ENCODE data around the gene MT1B.
"Not testable (repeated sequence)": the region's sequence is repeated elsewhere in the genome, so short reads cannot be mapped to it uniquely, and the experiment has no call there.

The MT1B gene

GRCh38 chr16:56617212-56618085, 34.2 kb upstream of the MT1B start:
- Histone ChIP-seq H3K4me2 (ENCODE audit: low read length) (no peak overlapping the region), H3K79me2 (ENCODE audit: insufficient read depth, low read length) (no peaks in the 10 kb centered on the region), H3K27me3 (ENCODE audit: insufficient read depth, low read length) (no peaks in the 10 kb centered on the region), H3K9me2 (ENCODE audit: low read depth, low read length) (no peaks in the 10 kb centered on the region), H3K9ac (ENCODE audit: low read length) (no peak overlapping the region), H3K27ac (ENCODE audit: low read depth, low read length, poor library complexity, severe bottlenecking) (no peak overlapping the region), H2AFZ (ENCODE audit: low read length) (no peak overlapping the region), H3K4me1 (ENCODE audit: insufficient read depth, low read length, severe bottlenecking) (no peaks in the 10 kb centered on the region), H3K9me3 (ENCODE audit: low read length) (no peaks in the 10 kb centered on the region), H3F3A (ENCODE audit: insufficient read depth, low read length) (no peaks in the 10 kb centered on the region), H3K4me3 (ENCODE audit: low read depth, low read length, poor library complexity, severe bottlenecking) (no peak overlapping the region), H4K20me1 (ENCODE audit: insufficient read depth, low read length) (no peaks in the 10 kb centered on the region), H3K36me3 (ENCODE audit: insufficient read depth, low read length) (no peaks in the 10 kb centered on the region)
- TF ChIP-seq CTCF (IDR thresholded peaks at IDR 0.05; ENCODE audit: low read length) = no peak
- TF ChIP-seq EZH2 (IDR thresholded peaks at IDR 0.05; ENCODE audit: borderline replicate concordance, low read length) = no peak

- H3F3A ChIP-seq (ENCODE audit: insufficient read depth, low read length) = no peaks in the 10 kb centered on the region
- no peaks in the 10 kb centered on the region for H3K79me2 ChIP-seq (ENCODE audit: insufficient read depth, low read length)
- no peak overlapping the region for H3K4me3 ChIP-seq (ENCODE audit: low read depth, low read length, poor library complexity, severe bottlenecking)
- H3K9me3 ChIP-seq (ENCODE audit: low read length) = no peaks in the 10 kb centered on the region
- no peaks in the 10 kb centered on the region for H3K36me3 ChIP-seq (ENCODE audit: insufficient read depth, low read length)
- no peaks in the 10 kb centered on the region for H3K9me2 ChIP-seq (ENCODE audit: low read depth, low read length)
- no peak overlapping the region for H3K4me2 ChIP-seq (ENCODE audit: low read length)
- no peak overlapping the region for H3K27ac ChIP-seq (ENCODE audit: low read depth, low read length, poor library complexity, severe bottlenecking)
- H3K9ac ChIP-seq (ENCODE audit: low read length) = no peak overlapping the region
- H3K4me1 ChIP-seq (ENCODE audit: insufficient read depth, low read length, severe bottlenecking) = no peaks in the 10 kb centered on the region
- TF ChIP-seq CTCF (IDR thresholded peaks at IDR 0.05; ENCODE audit: low read length) (no peak), EZH2 (IDR thresholded peaks at IDR 0.05; ENCODE audit: borderline replicate concordance, low read length) (no peak)
- H2AFZ ChIP-seq (ENCODE audit: low read length) = no peak overlapping the region
- H3K27me3 ChIP-seq (ENCODE audit: insufficient read depth, low read length) = no peaks in the 10 kb centered on the region
- no peaks in the 10 kb centered on the region for H4K20me1 ChIP-seq (ENCODE audit: insufficient read depth, low read length)
These were observed 33.5 kb upstream of the MT1B start for GRCh38 chr16:56618138-56618537.

- H3F3A ChIP-seq (ENCODE audit: insufficient read depth, low read length) = no peaks in the 10 kb centered on the region
- H3K9me3 ChIP-seq (ENCODE audit: low read length) = no peaks in the 10 kb centered on the region
- no peaks in the 10 kb centered on the region for H3K27me3 ChIP-seq (ENCODE audit: insufficient read depth, low read length)
- no peaks in the 10 kb centered on the region for H4K20me1 ChIP-seq (ENCODE audit: insufficient read depth, low read length)
- no peaks in the 10 kb centered on the region for H3K36me3 ChIP-seq (ENCODE audit: insufficient read depth, low read length)
- no peak overlapping the region for H3K9ac ChIP-seq (ENCODE audit: low read length)
- H2AFZ ChIP-seq (ENCODE audit: low read length) = no peak overlapping the region
- no peak overlapping the region for H3K27ac ChIP-seq (ENCODE audit: low read depth, low read length, poor library complexity, severe bottlenecking)
- H3K9me2 ChIP-seq (ENCODE audit: low read depth, low read length) = no peaks in the 10 kb centered on the region
- no peaks in the 10 kb centered on the region for H3K4me1 ChIP-seq (ENCODE audit: insufficient read depth, low read length, severe bottlenecking)
- H3K79me2 ChIP-seq (ENCODE audit: insufficient read depth, low read length) = no peaks in the 10 kb centered on the region
- H3K4me2 ChIP-seq (ENCODE audit: low read length) = no peak overlapping the region
- H3K4me3 ChIP-seq (ENCODE audit: low read depth, low read length, poor library complexity, severe bottlenecking) = no peak overlapping the region
- TF ChIP-seq CTCF (IDR thresholded peaks at IDR 0.05; ENCODE audit: low read length) = no peak
- no peak for TF ChIP-seq EZH2 (IDR thresholded peaks at IDR 0.05; ENCODE audit: borderline replicate concordance, low read length)
These were observed 31.3 kb upstream of the MT1B start for GRCh38 chr16:56620339-56620897.

GRCh38 chr16:56621665-56622445, 29.8 kb upstream of the MT1B start:
- not testable (repeated sequence) for H3K79me2 ChIP-seq (ENCODE audit: insufficient read depth, low read length); H3K27me3 ChIP-seq (ENCODE audit: insufficient read depth, low read length); H3K27ac ChIP-seq (ENCODE audit: low read depth, low read length, poor library complexity, severe bottlenecking); H3K36me3 ChIP-seq (ENCODE audit: insufficient read depth, low read length); H3K4me1 ChIP-seq (ENCODE audit: insufficient read depth, low read length, severe bottlenecking); H3K4me2 ChIP-seq (ENCODE audit: low read length); H4K20me1 ChIP-seq (ENCODE audit: insufficient read depth, low read length); H3K9me3 ChIP-seq (ENCODE audit: low read length); H3K9ac ChIP-seq (ENCODE audit: low read length); H3F3A ChIP-seq (ENCODE audit: insufficient read depth, low read length); H2AFZ ChIP-seq (ENCODE audit: low read length); H3K4me3 ChIP-seq (ENCODE audit: low read depth, low read length, poor library complexity, severe bottlenecking); H3K9me2 ChIP-seq (ENCODE audit: low read depth, low read length)

GRCh38 chr16:56623184-56623583, 28.5 kb upstream of the MT1B start:
- H3K4me3 ChIP-seq (ENCODE audit: low read depth, low read length, poor library complexity, severe bottlenecking); H3K27me3 ChIP-seq (ENCODE audit: insufficient read depth, low read length); H3F3A ChIP-seq (ENCODE audit: insufficient read depth, low read length); H2AFZ ChIP-seq (ENCODE audit: low read length); H3K79me2 ChIP-seq (ENCODE audit: insufficient read depth, low read length); H3K9me3 ChIP-seq (ENCODE audit: low read length); H3K4me1 ChIP-seq (ENCODE audit: insufficient read depth, low read length, severe bottlenecking); H3K27ac ChIP-seq (ENCODE audit: low read depth, low read length, poor library complexity, severe bottlenecking); H3K9ac ChIP-seq (ENCODE audit: low read length); H3K9me2 ChIP-seq (ENCODE audit: low read depth, low read length); H3K4me2 ChIP-seq (ENCODE audit: low read length); H4K20me1 ChIP-seq (ENCODE audit: insufficient read depth, low read length); H3K36me3 ChIP-seq (ENCODE audit: insufficient read depth, low read length): not testable (repeated sequence)
